Spleen (tissue), 7 donors: ENCODE measurements around the gene SAT1.

Experiments used
- CTCF ChIP-seq, 11 experiments: fragments of 200-600 bp in 7 of 11; fragments of 450-650 bp in 4 of 11; sonication (generic) in 4 of 11; IDR thresholded peaks in 8 of 11; conservative IDR thresholded peaks in 3 of 11; 1 replicate in 7 of 11; 2 replicates in 4 of 11; pipeline versions ENCODE4 v1.4.0 to v1.8.0; 2016 to 2021; ENCODE audit warnings: antibody characterized with exemption in 11 of 11, inconsistent platforms in 4 of 11, mild to moderate bottlenecking in 1 of 11
- POLR2A ChIP-seq, 3 donors: fragments of 450-650 bp; IDR thresholded peaks; one replicate each; pipeline ENCODE4 v1.5.1; 2017; ENCODE audit warnings: antibody characterized with exemption in 3 of 3, mild to moderate bottlenecking in 1 of 3
- POLR2AphosphoS5 ChIP-seq, 3 donors: sonication (generic); formaldehyde crosslinking; IDR thresholded peaks; one replicate each; pipeline ENCODE4 v1.5.1; 2017; ENCODE audit warnings: antibody characterized with exemption in 3 of 3
- donor health status: DM: no; HTN: no; CAD: no; lungs with moderate emphysema.
- donor health status: DM: no; HTN: no; CAD: no.
- donor health status: DM: no; HTN: no; CAD: no.

GRCh38 chrX:23797371-23798128, 14.6 kb downstream of the SAT1 start:
- no peak for TF ChIP-seq POLR2AphosphoS5 (IDR thresholded peaks at IDR 0.05)
- no peak for TF ChIP-seq POLR2A (IDR thresholded peaks at IDR 0.05)
- no peak for TF ChIP-seq CTCF (IDR thresholded peaks at IDR 0.05 in 8 of 11, conservative IDR thresholded peaks at IDR 0.05 in 3 of 11)
